Upper lobe of left lung (tissue), 4 donors: ENCODE results near the gene DNAJB6.

Experiments
- EP300 ChIP-seq, 4 donors: sonication (generic); formaldehyde crosslinking; IDR thresholded peaks; one replicate each; pipeline ENCODE4 v1.5.1; 2017; ENCODE audit warnings: antibody characterized with exemption in 4 of 4, control low read depth in 2 of 4
- POLR2A ChIP-seq, 4 donors: fragments of 450-650 bp; IDR thresholded peaks; one replicate each; pipeline ENCODE4 v1.5.1; 2016 to 2017; ENCODE audit warnings: antibody characterized with exemption in 4 of 4, mild to moderate bottlenecking in 2 of 4
- POLR2AphosphoS5 ChIP-seq, 2 donors: sonication (generic); formaldehyde crosslinking; IDR thresholded peaks; one replicate each; pipeline ENCODE4 v1.5.1; 2017; ENCODE audit warnings: antibody characterized with exemption in 2 of 2
- TF ChIP-seq, protein P1 (sequence below), 6 experiments: fragments of 450-650 bp in 4 of 6; fragments of 200-600 bp in 2 of 6; sonication (generic) in 2 of 6; IDR thresholded peaks; one replicate each; pipeline ENCODE4 v1.5.1; 2016 to 2019; ENCODE audit warnings: antibody characterized with exemption in 6 of 6

- TF ChIP-seq POLR2AphosphoS5 (IDR thresholded peaks at IDR 0.05) (no peak), EP300 (IDR thresholded peaks at IDR 0.05) (no peak), POLR2A (IDR thresholded peaks at IDR 0.05) (no peak)
- TF ChIP-seq, protein P1, sequence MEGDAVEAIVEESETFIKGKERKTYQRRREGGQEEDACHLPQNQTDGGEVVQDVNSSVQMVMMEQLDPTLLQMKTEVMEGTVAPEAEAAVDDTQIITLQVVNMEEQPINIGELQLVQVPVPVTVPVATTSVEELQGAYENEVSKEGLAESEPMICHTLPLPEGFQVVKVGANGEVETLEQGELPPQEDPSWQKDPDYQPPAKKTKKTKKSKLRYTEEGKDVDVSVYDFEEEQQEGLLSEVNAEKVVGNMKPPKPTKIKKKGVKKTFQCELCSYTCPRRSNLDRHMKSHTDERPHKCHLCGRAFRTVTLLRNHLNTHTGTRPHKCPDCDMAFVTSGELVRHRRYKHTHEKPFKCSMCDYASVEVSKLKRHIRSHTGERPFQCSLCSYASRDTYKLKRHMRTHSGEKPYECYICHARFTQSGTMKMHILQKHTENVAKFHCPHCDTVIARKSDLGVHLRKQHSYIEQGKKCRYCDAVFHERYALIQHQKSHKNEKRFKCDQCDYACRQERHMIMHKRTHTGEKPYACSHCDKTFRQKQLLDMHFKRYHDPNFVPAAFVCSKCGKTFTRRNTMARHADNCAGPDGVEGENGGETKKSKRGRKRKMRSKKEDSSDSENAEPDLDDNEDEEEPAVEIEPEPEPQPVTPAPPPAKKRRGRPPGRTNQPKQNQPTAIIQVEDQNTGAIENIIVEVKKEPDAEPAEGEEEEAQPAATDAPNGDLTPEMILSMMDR (IDR thresholded peaks at IDR 0.05): no peak
Measured at GRCh38 chr7:157299317-157299612, 37.5 kb upstream of the DNAJB6 start.
